ENCODE data around the gene SORD.
"Not testable (repeated sequence)": the region's sequence is repeated elsewhere in the genome, so short reads cannot be mapped to it uniquely, and the experiment has no call there.

Gene SORD

GRCh38 chr15:45100884-45101625, 78.1 kb downstream of the SORD start:
- no peak for DNase-seq

GRCh38 chr15:45101749-45102148, 78.8 kb downstream of the SORD start:
- DNase-seq = no peak

- no peak for DNase-seq
These were observed 79.2 kb downstream of the SORD start for GRCh38 chr15:45102226-45102625.

- DNase-seq = not testable (repeated sequence)
These were observed 81.2 kb downstream of the SORD start for GRCh38 chr15:45104170-45104569.

GRCh38 chr15:45105586-45105985, 82.6 kb downstream of the SORD start:
- DNase-seq = no peak

- no peak for DNase-seq
These were observed 83.2 kb downstream of the SORD start for GRCh38 chr15:45106002-45106790.

GRCh38 chr15:45107941-45108630, 85.1 kb downstream of the SORD start:
- DNase-seq = no peak

GRCh38 chr15:45110256-45110820, 87.3 kb downstream of the SORD start:
- no peak for DNase-seq

GRCh38 chr15:45111390-45112142, 88.6 kb downstream of the SORD start:
- DNase-seq = no peak

- DNase-seq = no peak
These were observed 89.2 kb downstream of the SORD start for GRCh38 chr15:45112143-45112590.

- no peak for DNase-seq
These were observed 89.8 kb downstream of the SORD start for GRCh38 chr15:45112591-45113379.

- DNase-seq = no peak
These were observed 90.5 kb downstream of the SORD start for GRCh38 chr15:45113380-45113990.

GRCh38 chr15:45114076-45114750, 91.2 kb downstream of the SORD start, which contains the start of the genes DUOX2 and DUOXA2:
DUOX2 (minus strand) TSS chr15:45114172; CDS start chr15:45113411, 761 bp downstream.
DUOXA2 (plus strand) TSS chr15:45114326; CDS start chr15:45114606, 280 bp downstream.
- no peak for DNase-seq

GRCh38 chr15:45114751-45115085, 91.7 kb downstream of the SORD start:
- DNase-seq = no peak

- DNase-seq = no peak
These were observed 92.4 kb downstream of the SORD start for GRCh38 chr15:45115312-45115820.

- DNase-seq = no peak
These were observed 93.0 kb downstream of the SORD start for GRCh38 chr15:45116006-45116481.

GRCh38 chr15:45116482-45117307, 93.7 kb downstream of the SORD start:
- no peak for DNase-seq

GRCh38 chr15:45117308-45118130, 94.5 kb downstream of the SORD start:
- DNase-seq = no peak

Data from activated naive CD4-positive, alpha-beta T cell (primary cell).